Measurements from ENCODE around the gene FRMD6. TPM values are rescaled to one million over a fixed set of nuclear protein-coding genes. Genes with fewer than 3 reads are reported as not detected.

FRMD6 gene
- total RNA-seq, 6 donors from 2014 or later = 4.9 to 21.0 (median 10.5) TPM

- Histone ChIP-seq H3K27me3 (no peaks in the 10 kb centered on the region), H3K4me3 (no peak overlapping the region), H3K9me3 (no peaks in the 10 kb centered on the region), H3K4me1 (no peaks in the 10 kb centered on the region), H3K27ac (no peak overlapping the region), H3K36me3 (no peaks in the 10 kb centered on the region)
- DNase-seq = peak in 1 of 2 donors; percentile 33
- ATAC-seq (ENCODE audit: low FRiP score in 2 of 2) = peak in 1 of 2 donors; percentile 49
- 73 to 81% methylated on average over 12 of the region's 12 CpGs for WGBS, 2 donors
- TF ChIP-seq POLR2AphosphoS5 (IDR thresholded peaks at IDR 0.05) (no peak), EP300 (IDR thresholded peaks at IDR 0.05) (no peak), POLR2A (IDR thresholded peaks at IDR 0.05) (no peak), CTCF (IDR thresholded peaks at IDR 0.05) (no peak)
Observed at GRCh38 chr14:51607711-51608110, 44.0 kb upstream of the FRMD6 start.

DNA sequence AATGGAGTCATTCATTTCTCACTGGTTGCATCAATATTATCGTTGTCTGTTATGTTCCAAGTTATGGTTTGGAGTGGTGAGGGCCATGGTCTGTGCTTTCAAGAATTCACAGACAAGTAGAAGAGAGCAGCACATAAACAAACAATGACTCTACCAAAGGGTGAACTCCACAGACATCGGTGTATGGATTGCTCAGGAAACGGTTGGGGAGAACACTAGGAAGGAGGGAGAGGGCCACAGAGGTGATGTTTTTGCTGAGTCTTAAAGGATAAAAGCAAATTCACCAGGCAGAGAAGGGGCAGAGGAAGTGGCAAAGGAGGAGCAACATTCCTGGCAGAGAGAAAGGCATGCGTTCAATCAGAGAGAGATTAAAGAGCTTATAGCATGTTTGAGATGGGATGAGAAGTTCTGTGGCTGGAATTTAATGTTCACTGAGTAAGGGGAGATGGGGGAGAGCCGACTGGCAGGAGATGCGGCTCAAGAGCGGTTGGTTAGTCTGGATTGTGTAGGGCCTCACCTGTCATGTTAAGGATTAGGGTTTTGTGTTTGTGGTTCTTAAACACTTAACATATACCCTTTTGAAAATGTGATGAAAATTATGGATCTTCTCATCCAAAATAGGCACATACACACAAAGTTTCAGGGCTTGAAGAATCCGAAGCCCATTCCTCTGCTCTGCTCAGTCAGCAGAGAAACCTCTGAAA is 42.3 kb upstream of the FRMD6 start:
- no peak for ATAC-seq (ENCODE audit: low FRiP score in 2 of 2)
- Histone ChIP-seq H3K27ac (no peak overlapping the region), H3K36me3 (no peaks in the 10 kb centered on the region), H3K4me1 (no peaks in the 10 kb centered on the region), H3K4me3 (no peak overlapping the region), H3K27me3 (no peaks in the 10 kb centered on the region), H3K9me3 (no peaks in the 10 kb centered on the region)
- 59 to 72% methylated on average over 8 of the region's 8 CpGs for WGBS, 2 donors
- DNase-seq = no peak
- no peak for TF ChIP-seq EP300 (IDR thresholded peaks at IDR 0.05)
- no peak for TF ChIP-seq POLR2AphosphoS5 (IDR thresholded peaks at IDR 0.05)
- TF ChIP-seq POLR2A (IDR thresholded peaks at IDR 0.05) = no peak

- no peak for ATAC-seq (ENCODE audit: low FRiP score in 2 of 2)
- H3K36me3 ChIP-seq = no peaks in the 10 kb centered on the region
- WGBS, 2 donors = 87 to 93% methylated on average over 5 of the region's 5 CpGs
- H3K9me3 ChIP-seq = no peaks in the 10 kb centered on the region
- TF ChIP-seq POLR2A (IDR thresholded peaks at IDR 0.05) (no peak), POLR2AphosphoS5 (IDR thresholded peaks at IDR 0.05) (no peak), EP300 (IDR thresholded peaks at IDR 0.05) (no peak), CTCF (IDR thresholded peaks at IDR 0.05) (no peak)
- no peak overlapping the region for H3K27ac ChIP-seq
- H3K27me3 ChIP-seq = no peaks in the 10 kb centered on the region
- no peaks in the 10 kb centered on the region for H3K4me1 ChIP-seq
- no peak overlapping the region for H3K4me3 ChIP-seq
- no peak for DNase-seq
Observed at GRCh38 chr14:51609955-51610283, 41.8 kb upstream of the FRMD6 start.

GRCh38 chr14:51610771-51611170 is 40.9 kb upstream of the FRMD6 start:
- Histone ChIP-seq H3K27ac (no peak overlapping the region), H3K27me3 (no peaks in the 10 kb centered on the region), H3K36me3 (no peaks in the 10 kb centered on the region), H3K9me3 (no peaks in the 10 kb centered on the region), H3K4me3 (no peak overlapping the region), H3K4me1 (no peaks in the 10 kb centered on the region)
- 58 to 75% methylated on average over 1 of the region's 1 CpG for WGBS, 2 donors
- DNase-seq (no peak), ATAC-seq (ENCODE audit: low FRiP score in 2 of 2) (no peak)
- TF ChIP-seq EP300 (IDR thresholded peaks at IDR 0.05) = no peak
- no peak for TF ChIP-seq POLR2A (IDR thresholded peaks at IDR 0.05)
- TF ChIP-seq CTCF (IDR thresholded peaks at IDR 0.05) = no peak
- no peak for TF ChIP-seq POLR2AphosphoS5 (IDR thresholded peaks at IDR 0.05)

DNA sequence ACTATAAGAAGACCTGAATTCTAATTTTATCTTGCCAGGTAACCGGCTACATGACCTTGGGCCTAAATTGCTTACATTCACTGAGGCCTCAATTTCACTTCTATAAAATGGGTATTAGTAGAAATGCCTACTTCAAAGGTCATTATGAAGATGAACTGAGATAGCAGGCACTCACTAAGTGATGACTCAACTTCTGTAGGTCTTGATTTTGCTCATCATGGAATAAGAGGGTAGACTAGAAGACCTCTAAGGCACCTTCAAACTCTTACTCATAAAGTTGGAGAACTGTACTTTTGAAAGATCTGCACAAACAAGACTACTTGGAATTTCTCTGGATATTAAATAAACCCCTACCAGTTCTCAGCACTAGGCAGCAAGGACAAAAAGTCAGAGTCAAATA is 39.3 kb upstream of the FRMD6 start:
- no peaks in the 10 kb centered on the region for H3K4me1 ChIP-seq
- H3K27me3 ChIP-seq = no peaks in the 10 kb centered on the region
- TF ChIP-seq EP300 (IDR thresholded peaks at IDR 0.05) (no peak), POLR2AphosphoS5 (IDR thresholded peaks at IDR 0.05) (no peak), CTCF (IDR thresholded peaks at IDR 0.05) (no peak), POLR2A (IDR thresholded peaks at IDR 0.05) (no peak)
- no peak for DNase-seq
- WGBS, 2 donors = 0 to 94% methylated on average over 1 of the region's 1 CpG
- ATAC-seq (ENCODE audit: low FRiP score in 2 of 2) = no peak
- no peak overlapping the region for H3K4me3 ChIP-seq
- no peak overlapping the region for H3K27ac ChIP-seq
- H3K36me3 ChIP-seq = no peaks in the 10 kb centered on the region
- H3K9me3 ChIP-seq = no peaks in the 10 kb centered on the region

Measured in upper lobe of left lung (tissue), 6 donors.